ENCODE data around the gene CTDSPL.

Gene CTDSPL

DNA sequence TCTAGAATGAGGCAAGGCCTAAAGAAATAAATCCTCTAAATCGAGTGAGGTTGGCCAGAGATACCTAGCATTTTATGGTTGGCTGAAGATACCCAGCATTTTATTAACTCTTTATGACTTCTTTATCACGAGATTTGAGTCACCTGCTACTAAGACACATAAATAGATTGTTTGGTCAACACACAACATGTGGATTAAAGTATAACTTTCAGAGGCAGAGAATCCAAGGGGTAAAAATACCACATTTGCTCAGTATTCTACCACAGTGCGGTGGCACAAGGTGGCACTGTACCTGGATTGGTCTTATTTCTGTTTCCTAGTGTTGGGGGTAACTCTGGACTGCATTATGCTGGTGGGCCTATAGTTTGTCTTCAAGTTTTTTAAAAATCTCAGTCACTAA, 102.0 kb downstream of the CTDSPL start:
- no peak overlapping the region for H3K27ac ChIP-seq (ENCODE audit: extremely low read depth, low read depth, low read length)
- H3K4me1 ChIP-seq (ENCODE audit: control insufficient read depth, insufficient read depth, low read length), result no peaks in the 10 kb centered on the region
- no peaks in the 10 kb centered on the region for H3K9me3 ChIP-seq (ENCODE audit: control insufficient read depth, insufficient read depth, low read depth, low read length)
- ChIA-PET POLR2A (no interaction called here), CTCF (interaction anchor here (0.5 to 8.1 kb wide), 3 partner anchors 11 to 272 kb away, joined by 3 to 164 read pairs (median 36); no protein-coding TSS in a partner anchor)
- no peak overlapping the region for H3K4me3 ChIP-seq (ENCODE audit: low read depth, low read length)
- TF ChIP-seq ZNF768 (tag by site-specific recombination; IDR thresholded peaks at IDR 0.05) (no peak), ZNF776 (tag by site-specific recombination; IDR thresholded peaks at IDR 0.05; ENCODE audit: borderline replicate concordance) (no peak), ZNF146 (tag by site-specific recombination; IDR thresholded peaks at IDR 0.05) (no peak), ZNF157 (tag by site-specific recombination; IDR thresholded peaks at IDR 0.05) (no peak), ZNF473 (tag by site-specific recombination; IDR thresholded peaks at IDR 0.05) (no peak), ZNF600 (tag by site-specific recombination; IDR thresholded peaks at IDR 0.05) (no peak), ZNF791 (tag by site-specific recombination; IDR thresholded peaks at IDR 0.05) (no peak), ZNF510 (tag by site-specific recombination; IDR thresholded peaks at IDR 0.05; ENCODE audit: insufficient replicate concordance) (no peak), ZFP41 (tag by site-specific recombination; IDR thresholded peaks at IDR 0.05; ENCODE audit: borderline replicate concordance) (no peak)
- TF ChIP-seq, protein P1, sequence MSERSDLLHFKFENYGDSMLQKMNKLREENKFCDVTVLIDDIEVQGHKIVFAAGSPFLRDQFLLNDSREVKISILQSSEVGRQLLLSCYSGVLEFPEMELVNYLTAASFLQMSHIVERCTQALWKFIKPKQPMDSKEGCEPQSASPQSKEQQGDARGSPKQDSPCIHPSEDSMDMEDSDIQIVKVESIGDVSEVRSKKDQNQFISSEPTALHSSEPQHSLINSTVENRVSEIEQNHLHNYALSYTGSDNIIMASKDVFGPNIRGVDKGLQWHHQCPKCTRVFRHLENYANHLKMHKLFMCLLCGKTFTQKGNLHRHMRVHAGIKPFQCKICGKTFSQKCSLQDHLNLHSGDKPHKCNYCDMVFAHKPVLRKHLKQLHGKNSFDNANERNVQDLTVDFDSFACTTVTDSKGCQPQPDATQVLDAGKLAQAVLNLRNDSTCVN (tag by site-specific recombination; optimal IDR thresholded peaks at IDR 0.05), result no peak
- TF ChIP-seq, protein P2, sequence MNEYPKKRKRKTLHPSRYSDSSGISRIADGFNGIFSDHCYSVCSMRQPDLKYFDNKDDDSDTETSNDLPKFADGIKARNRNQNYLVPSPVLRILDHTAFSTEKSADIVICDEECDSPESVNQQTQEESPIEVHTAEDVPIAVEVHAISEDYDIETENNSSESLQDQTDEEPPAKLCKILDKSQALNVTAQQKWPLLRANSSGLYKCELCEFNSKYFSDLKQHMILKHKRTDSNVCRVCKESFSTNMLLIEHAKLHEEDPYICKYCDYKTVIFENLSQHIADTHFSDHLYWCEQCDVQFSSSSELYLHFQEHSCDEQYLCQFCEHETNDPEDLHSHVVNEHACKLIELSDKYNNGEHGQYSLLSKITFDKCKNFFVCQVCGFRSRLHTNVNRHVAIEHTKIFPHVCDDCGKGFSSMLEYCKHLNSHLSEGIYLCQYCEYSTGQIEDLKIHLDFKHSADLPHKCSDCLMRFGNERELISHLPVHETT (tag by site-specific recombination; IDR thresholded peaks at IDR 0.05), result no peak
- TF ChIP-seq, protein P3, sequence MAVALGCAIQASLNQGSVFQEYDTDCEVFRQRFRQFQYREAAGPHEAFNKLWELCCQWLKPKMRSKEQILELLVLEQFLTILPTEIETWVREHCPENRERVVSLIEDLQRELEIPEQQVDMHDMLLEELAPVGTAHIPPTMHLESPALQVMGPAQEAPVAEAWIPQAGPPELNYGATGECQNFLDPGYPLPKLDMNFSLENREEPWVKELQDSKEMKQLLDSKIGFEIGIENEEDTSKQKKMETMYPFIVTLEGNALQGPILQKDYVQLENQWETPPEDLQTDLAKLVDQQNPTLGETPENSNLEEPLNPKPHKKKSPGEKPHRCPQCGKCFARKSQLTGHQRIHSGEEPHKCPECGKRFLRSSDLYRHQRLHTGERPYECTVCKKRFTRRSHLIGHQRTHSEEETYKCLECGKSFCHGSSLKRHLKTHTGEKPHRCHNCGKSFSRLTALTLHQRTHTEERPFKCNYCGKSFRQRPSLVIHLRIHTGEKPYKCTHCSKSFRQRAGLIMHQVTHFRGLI (tag by site-specific recombination; IDR thresholded peaks at IDR 0.05), result no peak
- no peaks in the 10 kb centered on the region for H3K36me3 ChIP-seq (ENCODE audit: control insufficient read depth in 2 of 2, insufficient read depth in 1 of 2, low read length in 2 of 2)

DNA sequence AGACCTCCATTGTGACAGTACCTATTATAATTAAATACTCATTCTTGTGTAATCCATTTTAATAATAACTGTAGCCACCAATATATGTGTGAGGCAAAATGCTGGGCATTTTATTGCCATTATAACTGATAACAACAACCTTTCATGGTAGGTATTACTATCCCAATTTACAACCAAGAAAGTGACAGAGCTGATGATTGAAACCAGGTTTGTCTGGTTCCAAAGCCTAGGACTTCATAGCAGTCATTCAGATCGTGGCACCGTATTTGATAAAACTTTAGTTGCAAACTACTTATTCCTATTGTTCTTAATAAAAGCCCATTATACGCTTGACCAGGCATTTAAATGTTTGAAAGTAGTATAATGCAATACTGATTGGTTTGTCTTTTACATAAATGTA, 102.5 kb downstream of the CTDSPL start:
- POLR2A ChIA-PET, result no interaction called here
- Histone ChIP-seq H3K36me3 (ENCODE audit: control insufficient read depth in 2 of 2, insufficient read depth in 1 of 2, low read length in 2 of 2) (no peaks in the 10 kb centered on the region), H3K4me1 (ENCODE audit: control insufficient read depth, insufficient read depth, low read length) (no peaks in the 10 kb centered on the region), H3K27ac (ENCODE audit: extremely low read depth, low read depth, low read length) (no peak overlapping the region), H3K9me3 (ENCODE audit: control insufficient read depth, insufficient read depth, low read depth, low read length) (no peaks in the 10 kb centered on the region), H3K4me3 (ENCODE audit: low read depth, low read length) (no peak overlapping the region)
- TF ChIP-seq ZNF350 (tag by site-specific recombination; IDR thresholded peaks at IDR 0.05) (no peak), HOXA7 (CRISPR knock-in tag; IDR thresholded peaks at IDR 0.05; ENCODE audit: borderline replicate concordance) (no peak), ZNF112 (tag by site-specific recombination; IDR thresholded peaks at IDR 0.05) (no peak), ZBTB44 (tag by site-specific recombination; IDR thresholded peaks at IDR 0.05) (no peak), ZNF518A (tag by site-specific recombination; conservative IDR thresholded peaks at IDR 0.05; ENCODE audit: low read depth) (no peak), KLF10 (tag by site-specific recombination; IDR thresholded peaks at IDR 0.05) (no peak), ZNF837 (tag by site-specific recombination; IDR thresholded peaks at IDR 0.05) (no peak), ZNF521 (tag by site-specific recombination; IDR thresholded peaks at IDR 0.05) (no peak), ZFP41 (tag by site-specific recombination; IDR thresholded peaks at IDR 0.05; ENCODE audit: borderline replicate concordance) (no peak)
- CTCF ChIA-PET, result interaction anchor here (0.9 to 8.1 kb wide), 3 partner anchors 10 to 110 kb away, joined by 3 to 164 read pairs (median 36); no protein-coding TSS in a partner anchor
